Muscle of arm (tissue), 12 donors: ENCODE measurements around the gene NDUFA3. TPM values are rescaled to one million over a fixed set of nuclear protein-coding genes. Genes with fewer than 3 reads are reported as not detected.
A peak's percentile ranks its signal among the peaks of the same experiment; 100 is the strongest.

Source experiments
- DNase-seq: peaks from one replicate; pipeline ENCODE4 v3.0.0-alpha.2; 2013
- polyA plus RNA-seq, 12 donors: library from polyadenylated mRNA; unstranded; fragments of 120-200 nt; gene quantifications; one replicate each; pipeline ENCODE4 v1.2.1, GENCODE V29; 2013; ENCODE audit not compliant: insufficient read length in 12 of 12

NDUFA3 gene
- polyA plus RNA-seq, 12 donors, result 80.2 to 127 (median 95.8) TPM; not detected in 1

- DNase-seq, result no peak
These were observed 2.1 kb upstream of the NDUFA3 start, which contains the start of gene OSCAR for GRCh38 chr19:54100561-54100960. Gene OSCAR, minus strand, starts transcription at chr19:54100803. Its CDS starts 11 bp downstream, at chr19:54100792.

GRCh38 chr19:54104998-54105715, 2.5 kb downstream of the NDUFA3 start:
- no peak for DNase-seq

- no peak for DNase-seq
These were observed 3.1 kb downstream of the NDUFA3 start for GRCh38 chr19:54105796-54106195.

GRCh38 chr19:54106716-54107115, 4.1 kb downstream of the NDUFA3 start:
- no peak for DNase-seq

- DNase-seq, result no peak
These were observed 5.3 kb downstream of the NDUFA3 start for GRCh38 chr19:54107876-54108490.

GRCh38 chr19:54108496-54108895, 5.8 kb downstream of the NDUFA3 start:
- no peak for DNase-seq

GRCh38 chr19:54109651-54110050, 7.0 kb downstream of the NDUFA3 start:
- no peak for DNase-seq

GRCh38 chr19:54114340-54115108, 11.9 kb downstream of the NDUFA3 start:
- DNase-seq, result no peak

- peak; percentile 98 for DNase-seq
These were observed 12.7 kb downstream of the NDUFA3 start, which contains the start of the genes PRPF31 and TFPT for GRCh38 chr19:54115109-54116063. Gene PRPF31, plus strand, starts transcription at chr19:54115754. Its CDS starts 2,525 bp downstream, at chr19:54118279. Gene TFPT, minus strand, starts transcription at chr19:54115657. Its CDS starts 388 bp downstream, at chr19:54115269.

- no peak for DNase-seq
These were observed 18.6 kb downstream of the NDUFA3 start for GRCh38 chr19:54121259-54121658.

GRCh38 chr19:54123682-54124081, 21.0 kb downstream of the NDUFA3 start:
- no peak for DNase-seq

GRCh38 chr19:54124393-54124792, 21.7 kb downstream of the NDUFA3 start:
- DNase-seq, result no peak

- no peak for DNase-seq
These were observed 23.1 kb downstream of the NDUFA3 start for GRCh38 chr19:54125713-54126112.

GRCh38 chr19:54127688-54128440, 25.2 kb downstream of the NDUFA3 start:
- DNase-seq, result no peak

- DNase-seq, result no peak
These were observed 25.7 kb downstream of the NDUFA3 start for GRCh38 chr19:54128441-54128725.

- no peak for DNase-seq
These were observed 26.4 kb downstream of the NDUFA3 start for GRCh38 chr19:54128796-54129616.

- no peak for DNase-seq
These were observed 27.0 kb downstream of the NDUFA3 start for GRCh38 chr19:54129617-54129996.

- DNase-seq, result peak; percentile 45
These were observed 30.8 kb downstream of the NDUFA3 start for GRCh38 chr19:54133312-54133956.

GRCh38 chr19:54133957-54134590, 31.4 kb downstream of the NDUFA3 start:
- no peak for DNase-seq
